Measurements from ENCODE around the gene L3MBTL4.

Gene L3MBTL4

GRCh38 chr18:6435731-6436130 is 21.0 kb upstream of the L3MBTL4 start:
- no peak for DNase-seq (ENCODE audit: insufficient read length, low spot score)
- FAIRE-seq = no peak
- TF ChIP-seq CTCF (IDR thresholded peaks at IDR 0.05; ENCODE audit: insufficient read depth, missing control alignments) = no peak

GRCh38 chr18:6434987-6435709 is 20.4 kb upstream of the L3MBTL4 start:
- FAIRE-seq (no peak), DNase-seq (ENCODE audit: insufficient read length, low spot score) (no peak)
- no peak for TF ChIP-seq CTCF (IDR thresholded peaks at IDR 0.05; ENCODE audit: insufficient read depth, missing control alignments)

GRCh38 chr18:6434481-6434880 is 19.8 kb upstream of the L3MBTL4 start:
- TF ChIP-seq CTCF (IDR thresholded peaks at IDR 0.05; ENCODE audit: insufficient read depth, missing control alignments) = no peak
- DNase-seq (ENCODE audit: insufficient read length, low spot score) (no peak), FAIRE-seq (no peak)

- no peak for TF ChIP-seq CTCF (IDR thresholded peaks at IDR 0.05; ENCODE audit: insufficient read depth, missing control alignments)
- FAIRE-seq = no peak
- no peak for DNase-seq (ENCODE audit: insufficient read length, low spot score)
Observed at GRCh38 chr18:6431659-6432318, 17.1 kb upstream of the L3MBTL4 start.

- DNase-seq (ENCODE audit: insufficient read length, low spot score) = no peak
Observed at GRCh38 chr18:6428851-6429395, 14.2 kb upstream of the L3MBTL4 start.

GRCh38 chr18:6427286-6427685 is 12.6 kb upstream of the L3MBTL4 start:
- TF ChIP-seq CTCF (IDR thresholded peaks at IDR 0.05; ENCODE audit: insufficient read depth, missing control alignments) = no peak
- no peak for FAIRE-seq
- DNase-seq (ENCODE audit: insufficient read length, low spot score) = no peak

More at GRCh38 chr18:6428851-6429395, 14.2 kb upstream of the L3MBTL4 start:
- no peak for TF ChIP-seq CTCF (IDR thresholded peaks at IDR 0.05; ENCODE audit: insufficient read depth, missing control alignments)
- FAIRE-seq = no peak

GRCh38 chr18:6423289-6423688 is 8.6 kb upstream of the L3MBTL4 start:
- no peak for TF ChIP-seq CTCF (IDR thresholded peaks at IDR 0.05; ENCODE audit: insufficient read depth, missing control alignments)
- no peak for DNase-seq (ENCODE audit: insufficient read length, low spot score)
- no peak for FAIRE-seq
